ENCODE results near the gene KCNH1.
"Not testable (repeated sequence)": the region's sequence is repeated elsewhere in the genome, so short reads cannot be mapped to it uniquely, and the experiment has no call there.

KCNH1 gene

GRCh38 chr1:211082824-211083223 is 51.1 kb downstream of the KCNH1 start:
- Histone ChIP-seq H3K36me3 (ENCODE audit: control insufficient read depth in 2 of 2, insufficient read depth in 1 of 2, low read length in 2 of 2) (no peaks in the 10 kb centered on the region), H3K9me3 (ENCODE audit: control insufficient read depth, insufficient read depth, low read depth, low read length) (no peaks in the 10 kb centered on the region), H3K4me1 (ENCODE audit: control insufficient read depth, insufficient read depth, low read length) (no peaks in the 10 kb centered on the region), H3K4me3 (ENCODE audit: low read depth, low read length) (no peak overlapping the region), H3K27ac (ENCODE audit: extremely low read depth, low read depth, low read length) (no peak overlapping the region)
- POLR2A ChIA-PET = no interaction called here
- TF ChIP-seq ZNF404 (tag by site-specific recombination; IDR thresholded peaks at IDR 0.05) = no peak
- no peak for TF ChIP-seq ZBTB10 (tag by site-specific recombination; IDR thresholded peaks at IDR 0.05)
- no peak for TF ChIP-seq SP3 (tag by site-specific recombination; IDR thresholded peaks at IDR 0.05)
- no peak for TF ChIP-seq TSHZ1 (tag by site-specific recombination; IDR thresholded peaks at IDR 0.05; ENCODE audit: borderline replicate concordance)
- TF ChIP-seq ZNF221 (tag by site-specific recombination; IDR thresholded peaks at IDR 0.05; ENCODE audit: borderline replicate concordance) = no peak
- TF ChIP-seq ZSCAN5A (tag by site-specific recombination; IDR thresholded peaks at IDR 0.05) = no peak
- TF ChIP-seq ZNF664 (tag by site-specific recombination; IDR thresholded peaks at IDR 0.05) = no peak
- no peak for TF ChIP-seq ZNF341 (tag by site-specific recombination; IDR thresholded peaks at IDR 0.05; ENCODE audit: low read depth)
- TF ChIP-seq ZNF138 (tag by site-specific recombination; IDR thresholded peaks at IDR 0.05; ENCODE audit: borderline replicate concordance) = no peak
- TF ChIP-seq ZNF416 (tag by site-specific recombination; IDR thresholded peaks at IDR 0.05) = no peak
- no peak for TF ChIP-seq ZNF146 (tag by site-specific recombination; IDR thresholded peaks at IDR 0.05)
- no peak for TF ChIP-seq OSR2 (tag by site-specific recombination; IDR thresholded peaks at IDR 0.05)
- TF ChIP-seq ZFP69B (tag by site-specific recombination; IDR thresholded peaks at IDR 0.05) = no peak
- CTCF ChIA-PET = interaction anchor here (0.6 kb wide), 2 partner anchors 165 to 227 kb away, joined by 3 to 4 read pairs; no protein-coding TSS in a partner anchor

GRCh38 chr1:211081447-211081846 is 52.5 kb downstream of the KCNH1 start:
- H3K36me3 ChIP-seq (ENCODE audit: control insufficient read depth in 2 of 2, insufficient read depth in 1 of 2, low read length in 2 of 2); H3K4me1 ChIP-seq (ENCODE audit: control insufficient read depth, insufficient read depth, low read length); H3K9me3 ChIP-seq (ENCODE audit: control insufficient read depth, insufficient read depth, low read depth, low read length); H3K4me3 ChIP-seq (ENCODE audit: low read depth, low read length); POLR2A ChIA-PET; H3K27ac ChIP-seq (ENCODE audit: extremely low read depth, low read depth, low read length); CTCF ChIA-PET: not testable (repeated sequence)
- TF ChIP-seq ZNF146 (tag by site-specific recombination; IDR thresholded peaks at IDR 0.05) = peak; percentile 81; the same call in 1 of the 2 replicates

- Histone ChIP-seq H3K4me3 (ENCODE audit: low read depth, low read length) (no peak overlapping the region), H3K9me3 (ENCODE audit: control insufficient read depth, insufficient read depth, low read depth, low read length) (no peaks in the 10 kb centered on the region), H3K36me3 (ENCODE audit: control insufficient read depth in 2 of 2, insufficient read depth in 1 of 2, low read length in 2 of 2) (no peaks in the 10 kb centered on the region), H3K4me1 (ENCODE audit: control insufficient read depth, insufficient read depth, low read length) (no peaks in the 10 kb centered on the region), H3K27ac (ENCODE audit: extremely low read depth, low read depth, low read length) (no peak overlapping the region)
- CTCF ChIA-PET = interaction anchor here (0.7 kb wide), 1 partner anchor 835 kb away, joined by 3 read pairs; no protein-coding TSS in a partner anchor
- POLR2A ChIA-PET = no interaction called here
- no peak for TF ChIP-seq OVOL3 (tag by site-specific recombination; IDR thresholded peaks at IDR 0.05)
- TF ChIP-seq ZNF394 (tag by site-specific recombination; IDR thresholded peaks at IDR 0.05; ENCODE audit: borderline replicate concordance) = no peak
- TF ChIP-seq IKZF3 (tag by site-specific recombination; IDR thresholded peaks at IDR 0.05) = no peak
- TF ChIP-seq ZNF701 (tag by site-specific recombination; IDR thresholded peaks at IDR 0.05) = no peak
- TF ChIP-seq ZSCAN16 (tag by site-specific recombination; IDR thresholded peaks at IDR 0.05) = no peak
- TF ChIP-seq PRDM2 (tag by site-specific recombination; IDR thresholded peaks at IDR 0.05; ENCODE audit: borderline replicate concordance) = no peak
These were observed 65.0 kb downstream of the KCNH1 start for GRCh38 chr1:211068976-211069375.

Data from HEK293 (cell line).